ENCODE results near the gene CEP97. TPM values are rescaled to one million over a fixed set of nuclear protein-coding genes. Genes with fewer than 3 reads are reported as not detected.
A peak's percentile ranks its signal among the peaks of the same experiment; 100 is the strongest.

Gene CEP97
- total and polyA plus RNA-seq, 9 of the 15 experiments (the other 6 are each of a cell fraction or from before 2014, with no cell fraction given), result 2.0 to 10.1 (median 4.3) TPM

DNA sequence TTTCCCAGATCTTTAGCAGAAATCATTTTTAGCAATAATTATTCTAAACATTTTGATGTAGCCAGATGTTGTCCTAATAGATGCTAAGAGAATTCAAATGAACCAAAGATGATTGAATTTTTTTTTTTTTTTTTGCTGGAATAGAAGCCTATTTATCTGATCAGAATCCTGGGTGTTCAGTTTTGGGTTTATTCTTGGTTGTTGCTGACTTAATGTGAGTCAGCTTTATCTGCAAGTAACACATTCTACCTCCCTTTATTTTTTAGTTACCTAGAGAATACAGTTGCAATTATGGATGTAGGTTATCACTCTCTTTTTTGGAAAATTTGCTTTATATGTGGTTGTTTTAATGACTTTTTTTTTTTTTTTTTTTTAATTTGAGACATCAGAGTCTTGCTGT is 6.4 kb downstream of the CEP97 start (continued):
- TF ChIP-seq, protein P1, sequence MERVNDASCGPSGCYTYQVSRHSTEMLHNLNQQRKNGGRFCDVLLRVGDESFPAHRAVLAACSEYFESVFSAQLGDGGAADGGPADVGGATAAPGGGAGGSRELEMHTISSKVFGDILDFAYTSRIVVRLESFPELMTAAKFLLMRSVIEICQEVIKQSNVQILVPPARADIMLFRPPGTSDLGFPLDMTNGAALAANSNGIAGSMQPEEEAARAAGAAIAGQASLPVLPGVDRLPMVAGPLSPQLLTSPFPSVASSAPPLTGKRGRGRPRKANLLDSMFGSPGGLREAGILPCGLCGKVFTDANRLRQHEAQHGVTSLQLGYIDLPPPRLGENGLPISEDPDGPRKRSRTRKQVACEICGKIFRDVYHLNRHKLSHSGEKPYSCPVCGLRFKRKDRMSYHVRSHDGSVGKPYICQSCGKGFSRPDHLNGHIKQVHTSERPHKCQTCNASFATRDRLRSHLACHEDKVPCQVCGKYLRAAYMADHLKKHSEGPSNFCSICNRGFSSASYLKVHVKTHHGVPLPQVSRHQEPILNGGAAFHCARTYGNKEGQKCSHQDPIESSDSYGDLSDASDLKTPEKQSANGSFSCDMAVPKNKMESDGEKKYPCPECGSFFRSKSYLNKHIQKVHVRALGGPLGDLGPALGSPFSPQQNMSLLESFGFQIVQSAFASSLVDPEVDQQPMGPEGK (CRISPR knock-in tag; IDR thresholded peaks at IDR 0.05; ENCODE audit: borderline replicate concordance), result no peak
- TF ChIP-seq ZNF384 (IDR thresholded peaks at IDR 0.05; ENCODE audit: low read depth, low read length) (peak; percentile 60; the same call in 1 of the 2 replicates), C11orf30 (IDR thresholded peaks at IDR 0.05; ENCODE audit: low read depth) (peak; percentile 48; the same call in 1 of the 2 replicates), TCF3 (CRISPR knock-in tag; IDR thresholded peaks at IDR 0.05) (peak; percentile 57), LCOR (CRISPR knock-in tag; IDR thresholded peaks at IDR 0.05) (no peak), JUN (IDR thresholded peaks at IDR 0.05; ENCODE audit: borderline replicate concordance, low read depth, low read length) (no peak), JUN (CRISPR knock-in tag; IDR thresholded peaks at IDR 0.05; ENCODE audit: borderline replicate concordance) (no peak), FOXA3 (CRISPR knock-in tag; conservative IDR thresholded peaks at IDR 0.05 in 1 of 2, IDR thresholded peaks at IDR 0.05 in 1 of 2) (no peak), ZNF253 (CRISPR knock-in tag; conservative IDR thresholded peaks at IDR 0.05) (no peak), KAT2B (IDR thresholded peaks at IDR 0.05; ENCODE audit: low read depth, low read length) (no peak), ZBTB1 (CRISPR knock-in tag; IDR thresholded peaks at IDR 0.05; ENCODE audit: borderline replicate concordance, low read depth) (no peak), SMARCE1 (IDR thresholded peaks at IDR 0.05) (peak; percentile 41; the same call in 1 of the 2 replicates), ZNF316 (IDR thresholded peaks at IDR 0.05) (peak; percentile 63), ARID1B (IDR thresholded peaks at IDR 0.05) (peak; percentile 72), FOSL1 (tag; conservative IDR thresholded peaks at IDR 0.05) (peak; percentile 88), KLF1 (tag; IDR thresholded peaks at IDR 0.05) (no peak)
- TF ChIP-seq, protein P2, sequence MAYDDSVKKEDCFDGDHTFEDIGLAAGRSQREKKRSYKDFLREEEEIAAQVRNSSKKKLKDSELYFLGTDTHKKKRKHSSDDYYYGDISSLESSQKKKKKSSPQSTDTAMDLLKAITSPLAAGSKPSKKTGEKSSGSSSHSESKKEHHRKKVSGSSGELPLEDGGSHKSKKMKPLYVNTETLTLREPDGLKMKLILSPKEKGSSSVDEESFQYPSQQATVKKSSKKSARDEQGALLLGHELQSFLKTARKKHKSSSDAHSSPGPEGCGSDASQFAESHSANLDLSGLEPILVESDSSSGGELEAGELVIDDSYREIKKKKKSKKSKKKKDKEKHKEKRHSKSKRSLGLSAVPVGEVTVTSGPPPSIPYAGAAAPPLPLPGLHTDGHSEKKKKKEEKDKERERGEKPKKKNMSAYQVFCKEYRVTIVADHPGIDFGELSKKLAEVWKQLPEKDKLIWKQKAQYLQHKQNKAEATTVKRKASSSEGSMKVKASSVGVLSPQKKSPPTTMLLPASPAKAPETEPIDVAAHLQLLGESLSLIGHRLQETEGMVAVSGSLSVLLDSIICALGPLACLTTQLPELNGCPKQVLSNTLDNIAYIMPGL (CRISPR knock-in tag; IDR thresholded peaks at IDR 0.05), result no peak
- TF ChIP-seq, protein P3, sequence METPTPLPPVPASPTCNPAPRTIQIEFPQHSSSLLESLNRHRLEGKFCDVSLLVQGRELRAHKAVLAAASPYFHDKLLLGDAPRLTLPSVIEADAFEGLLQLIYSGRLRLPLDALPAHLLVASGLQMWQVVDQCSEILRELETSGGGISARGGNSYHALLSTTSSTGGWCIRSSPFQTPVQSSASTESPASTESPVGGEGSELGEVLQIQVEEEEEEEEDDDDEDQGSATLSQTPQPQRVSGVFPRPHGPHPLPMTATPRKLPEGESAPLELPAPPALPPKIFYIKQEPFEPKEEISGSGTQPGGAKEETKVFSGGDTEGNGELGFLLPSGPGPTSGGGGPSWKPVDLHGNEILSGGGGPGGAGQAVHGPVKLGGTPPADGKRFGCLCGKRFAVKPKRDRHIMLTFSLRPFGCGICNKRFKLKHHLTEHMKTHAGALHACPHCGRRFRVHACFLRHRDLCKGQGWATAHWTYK (CRISPR knock-in tag; IDR thresholded peaks at IDR 0.05), result no peak
- TF ChIP-seq, protein P4, sequence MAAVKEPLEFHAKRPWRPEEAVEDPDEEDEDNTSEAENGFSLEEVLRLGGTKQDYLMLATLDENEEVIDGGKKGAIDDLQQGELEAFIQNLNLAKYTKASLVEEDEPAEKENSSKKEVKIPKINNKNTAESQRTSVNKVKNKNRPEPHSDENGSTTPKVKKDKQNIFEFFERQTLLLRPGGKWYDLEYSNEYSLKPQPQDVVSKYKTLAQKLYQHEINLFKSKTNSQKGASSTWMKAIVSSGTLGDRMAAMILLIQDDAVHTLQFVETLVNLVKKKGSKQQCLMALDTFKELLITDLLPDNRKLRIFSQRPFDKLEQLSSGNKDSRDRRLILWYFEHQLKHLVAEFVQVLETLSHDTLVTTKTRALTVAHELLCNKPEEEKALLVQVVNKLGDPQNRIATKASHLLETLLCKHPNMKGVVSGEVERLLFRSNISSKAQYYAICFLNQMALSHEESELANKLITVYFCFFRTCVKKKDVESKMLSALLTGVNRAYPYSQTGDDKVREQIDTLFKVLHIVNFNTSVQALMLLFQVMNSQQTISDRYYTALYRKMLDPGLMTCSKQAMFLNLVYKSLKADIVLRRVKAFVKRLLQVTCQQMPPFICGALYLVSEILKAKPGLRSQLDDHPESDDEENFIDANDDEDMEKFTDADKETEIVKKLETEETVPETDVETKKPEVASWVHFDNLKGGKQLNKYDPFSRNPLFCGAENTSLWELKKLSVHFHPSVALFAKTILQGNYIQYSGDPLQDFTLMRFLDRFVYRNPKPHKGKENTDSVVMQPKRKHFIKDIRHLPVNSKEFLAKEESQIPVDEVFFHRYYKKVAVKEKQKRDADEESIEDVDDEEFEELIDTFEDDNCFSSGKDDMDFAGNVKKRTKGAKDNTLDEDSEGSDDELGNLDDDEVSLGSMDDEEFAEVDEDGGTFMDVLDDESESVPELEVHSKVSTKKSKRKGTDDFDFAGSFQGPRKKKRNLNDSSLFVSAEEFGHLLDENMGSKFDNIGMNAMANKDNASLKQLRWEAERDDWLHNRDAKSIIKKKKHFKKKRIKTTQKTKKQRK (IDR thresholded peaks at IDR 0.05; ENCODE audit: borderline replicate concordance, low read depth, low read length), result no peak

Measured in K562 (cell line).